ENCODE data around the gene PEAK1.

The PEAK1 gene

DNA sequence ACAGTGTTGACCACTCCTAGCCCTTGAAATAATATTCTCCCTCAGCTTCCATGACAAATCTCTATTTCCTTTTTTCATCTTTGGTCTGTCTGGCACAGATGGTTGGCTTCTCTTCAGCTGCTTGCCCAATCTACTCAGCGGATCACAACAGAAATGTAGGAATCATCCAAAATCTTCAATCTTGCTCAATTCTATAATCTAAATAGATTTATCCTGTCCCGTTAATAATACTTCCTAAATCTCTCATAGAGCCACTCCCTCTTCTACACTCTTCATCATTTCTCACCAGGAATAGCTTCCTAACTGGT is 3.8 kb downstream of the PEAK1 start:
- H2AFZ ChIP-seq (ENCODE audit: low read depth, low read length, severe bottlenecking): no peak overlapping the region
- no peak overlapping the region for H3K4me2 ChIP-seq (ENCODE audit: low read depth, low read length, poor library complexity, severe bottlenecking)
- peaks cover 9% of the 10 kb centered on the region; the same call in 1 of the 2 replicates for H3K79me2 ChIP-seq (ENCODE audit: insufficient read depth, low read length)
- H3K4me3 ChIP-seq (ENCODE audit: insufficient read depth, low read length, poor library complexity, severe bottlenecking): no peak overlapping the region
- no peak overlapping the region for H3K27ac ChIP-seq (ENCODE audit: low read depth, low read length)
- no peaks in the 10 kb centered on the region for H3K9me3 ChIP-seq (ENCODE audit: insufficient read depth, low read length)
- no peaks in the 10 kb centered on the region for H3K27me3 ChIP-seq (ENCODE audit: low read length)
- H3K9me2 ChIP-seq (replicated peaks; ENCODE audit: insufficient read depth, low read length): no peaks in the 10 kb centered on the region
- H3F3A ChIP-seq (ENCODE audit: insufficient read depth): peaks cover 9% of the 10 kb centered on the region
- no peaks in the 10 kb centered on the region for H3K36me3 ChIP-seq (ENCODE audit: low read length)
- TF ChIP-seq, protein P1, sequence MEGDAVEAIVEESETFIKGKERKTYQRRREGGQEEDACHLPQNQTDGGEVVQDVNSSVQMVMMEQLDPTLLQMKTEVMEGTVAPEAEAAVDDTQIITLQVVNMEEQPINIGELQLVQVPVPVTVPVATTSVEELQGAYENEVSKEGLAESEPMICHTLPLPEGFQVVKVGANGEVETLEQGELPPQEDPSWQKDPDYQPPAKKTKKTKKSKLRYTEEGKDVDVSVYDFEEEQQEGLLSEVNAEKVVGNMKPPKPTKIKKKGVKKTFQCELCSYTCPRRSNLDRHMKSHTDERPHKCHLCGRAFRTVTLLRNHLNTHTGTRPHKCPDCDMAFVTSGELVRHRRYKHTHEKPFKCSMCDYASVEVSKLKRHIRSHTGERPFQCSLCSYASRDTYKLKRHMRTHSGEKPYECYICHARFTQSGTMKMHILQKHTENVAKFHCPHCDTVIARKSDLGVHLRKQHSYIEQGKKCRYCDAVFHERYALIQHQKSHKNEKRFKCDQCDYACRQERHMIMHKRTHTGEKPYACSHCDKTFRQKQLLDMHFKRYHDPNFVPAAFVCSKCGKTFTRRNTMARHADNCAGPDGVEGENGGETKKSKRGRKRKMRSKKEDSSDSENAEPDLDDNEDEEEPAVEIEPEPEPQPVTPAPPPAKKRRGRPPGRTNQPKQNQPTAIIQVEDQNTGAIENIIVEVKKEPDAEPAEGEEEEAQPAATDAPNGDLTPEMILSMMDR (IDR thresholded peaks at IDR 0.05; ENCODE audit: insufficient read depth, low read length, poor library complexity, severe bottlenecking): no peak
- TF ChIP-seq EZH2phosphoT487 (conservative IDR thresholded peaks at IDR 0.05; ENCODE audit: low read length): no peak
- H3K9ac ChIP-seq (ENCODE audit: low read length): no peak overlapping the region
- H4K20me1 ChIP-seq (ENCODE audit: low read depth, low read length): peaks cover 8% of the 10 kb centered on the region; the same call in 1 of the 2 replicates

DNA sequence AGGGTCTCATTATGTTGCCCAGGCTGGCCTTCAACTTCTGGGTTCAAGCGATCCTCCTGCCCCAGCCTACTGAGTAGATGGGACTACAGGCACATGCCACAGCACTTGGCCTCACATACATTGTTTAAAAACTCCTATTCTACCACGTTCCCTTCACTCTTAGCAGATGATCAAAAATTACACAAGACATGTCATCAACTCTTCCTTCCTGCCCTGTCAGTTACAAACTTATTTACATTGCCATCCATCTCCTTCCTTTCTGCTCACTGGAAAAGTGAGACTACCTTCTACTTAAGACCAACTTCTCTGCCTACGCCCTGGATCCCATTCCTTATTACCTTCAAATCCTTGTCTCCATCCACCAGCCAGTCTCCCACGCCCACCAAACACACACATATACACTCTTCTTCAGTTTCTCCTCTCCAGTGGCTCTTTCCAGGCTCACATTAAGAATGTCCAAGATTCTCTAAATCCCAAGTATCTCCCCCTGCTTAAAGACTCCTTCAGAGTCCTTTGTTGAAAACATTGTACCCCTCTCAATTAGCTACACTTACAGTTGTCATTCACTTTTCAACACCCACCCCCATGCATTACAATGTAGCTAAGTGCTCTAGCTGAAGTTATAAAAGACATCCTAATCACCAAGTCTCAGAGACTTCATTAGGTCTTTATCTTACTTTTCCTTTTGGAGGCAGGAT is 4.3 kb downstream of the PEAK1 start:
- H3K4me2 ChIP-seq (ENCODE audit: low read depth, low read length, poor library complexity, severe bottlenecking): no peak overlapping the region

GRCh38 chr15:77414789-77415442 is 5.0 kb downstream of the PEAK1 start:
- H3K27me3 ChIP-seq (ENCODE audit: low read length): no peaks in the 10 kb centered on the region

More for the DNA sequence above, 4.3 kb downstream of the PEAK1 start:
- no peak for TF ChIP-seq EZH2phosphoT487 (conservative IDR thresholded peaks at IDR 0.05; ENCODE audit: low read length)
- TF ChIP-seq, protein P1 (IDR thresholded peaks at IDR 0.05; ENCODE audit: insufficient read depth, low read length, poor library complexity, severe bottlenecking): no peak
- H3K36me3 ChIP-seq (ENCODE audit: low read length): no peaks in the 10 kb centered on the region
- peaks cover 4% of the 10 kb centered on the region; the same call in 1 of the 2 replicates for H3K79me2 ChIP-seq (ENCODE audit: insufficient read depth, low read length)
- no peak overlapping the region for H3K9ac ChIP-seq (ENCODE audit: low read length)
- H3K9me3 ChIP-seq (ENCODE audit: insufficient read depth, low read length): no peaks in the 10 kb centered on the region
- H3K4me3 ChIP-seq (ENCODE audit: insufficient read depth, low read length, poor library complexity, severe bottlenecking): no peak overlapping the region
- H4K20me1 ChIP-seq (ENCODE audit: low read depth, low read length): peaks cover 8% of the 10 kb centered on the region; the same call in 1 of the 2 replicates
- H3K27ac ChIP-seq (ENCODE audit: low read depth, low read length): no peak overlapping the region
- H2AFZ ChIP-seq (ENCODE audit: low read depth, low read length, severe bottlenecking): no peak overlapping the region
- no peaks in the 10 kb centered on the region for H3K27me3 ChIP-seq (ENCODE audit: low read length)
- H3F3A ChIP-seq (ENCODE audit: insufficient read depth): 0 out of 2 replicates have a peak, but pooled peaks cover 4% of the 10 kb centered on the region
- no peaks in the 10 kb centered on the region for H3K9me2 ChIP-seq (replicated peaks; ENCODE audit: insufficient read depth, low read length)

More at GRCh38 chr15:77414789-77415442, 5.0 kb downstream of the PEAK1 start:
- H3K79me2 ChIP-seq (ENCODE audit: insufficient read depth, low read length): peaks cover 4% of the 10 kb centered on the region; the same call in 1 of the 2 replicates
- H3K9me2 ChIP-seq (replicated peaks; ENCODE audit: insufficient read depth, low read length): no peaks in the 10 kb centered on the region
- no peaks in the 10 kb centered on the region for H3K9me3 ChIP-seq (ENCODE audit: insufficient read depth, low read length)
- H3K4me3 ChIP-seq (ENCODE audit: insufficient read depth, low read length, poor library complexity, severe bottlenecking): no peak overlapping the region
- 0 out of 2 replicates have a peak, but pooled peaks cover 3% of the 10 kb centered on the region for H3F3A ChIP-seq (ENCODE audit: insufficient read depth)
- H2AFZ ChIP-seq (ENCODE audit: low read depth, low read length, severe bottlenecking): no peak overlapping the region
- TF ChIP-seq EZH2phosphoT487 (conservative IDR thresholded peaks at IDR 0.05; ENCODE audit: low read length): no peak
- TF ChIP-seq, protein P1 (IDR thresholded peaks at IDR 0.05; ENCODE audit: insufficient read depth, low read length, poor library complexity, severe bottlenecking): no peak
- no peak overlapping the region for H3K27ac ChIP-seq (ENCODE audit: low read depth, low read length)
- H3K36me3 ChIP-seq (ENCODE audit: low read length): no peaks in the 10 kb centered on the region
- H4K20me1 ChIP-seq (ENCODE audit: low read depth, low read length): peaks cover 8% of the 10 kb centered on the region; the same call in 1 of the 2 replicates
- H3K9ac ChIP-seq (ENCODE audit: low read length): no peak overlapping the region
- H3K4me2 ChIP-seq (ENCODE audit: low read depth, low read length, poor library complexity, severe bottlenecking): no peak overlapping the region

Measured in SU-DHL-6 (cell line).